Esophagus squamous epithelium (tissue), 5 donors: ENCODE measurements around the gene SYNPO2. TPM values are rescaled to one million over a fixed set of nuclear protein-coding genes. Genes with fewer than 3 reads are reported as not detected.
A peak's percentile ranks its signal among the peaks of the same experiment; 100 is the strongest.

ENCODE experiments used
- DNase-seq: peaks from one replicate; lab custom pipeline; 2025; lab: John Stamatoyannopoulos, UW
- H3K27ac ChIP-seq, 4 donors: fragments of 200-600 bp; sonication (generic); one replicate each; pipeline ENCODE4 v1.5.1; 2016 to 2019; ENCODE audit warnings: mild to moderate bottlenecking in 1 of 4
- H3K27me3 ChIP-seq, 4 donors: fragments of 200-600 bp; sonication (generic); 1 replicate in 3 of 4; 2 replicates in 1 of 4; pipeline versions ENCODE4 v1.5.1 to v1.6.0; 2017 to 2021; ENCODE audit warnings: antibody characterized with exemption in 1 of 4
- H3K36me3 ChIP-seq, 3 donors: fragments of 200-600 bp; sonication (generic); one replicate each; pipeline ENCODE4 v1.5.1; 2016 to 2019
- H3K4me1 ChIP-seq, 3 donors: fragments of 200-600 bp; sonication (generic); one replicate each; pipeline ENCODE4 v1.5.1; 2017 to 2019
- H3K4me3 ChIP-seq, 4 donors: fragments of 200-600 bp; sonication (generic); 1 replicate in 3 of 4; 2 replicates in 1 of 4; pipeline ENCODE4 v1.5.1; 2016 to 2019; ENCODE audit warnings: mild to moderate bottlenecking in 2 of 4, moderate library complexity in 1 of 4
- H3K9me3 ChIP-seq, 3 donors: fragments of 200-600 bp; sonication (generic); one replicate each; pipeline ENCODE4 v1.5.1; 2016 to 2019
- CTCF ChIP-seq, 6 experiments: fragments of 450-650 bp in 4 of 6; fragments of 200-600 bp in 2 of 6; sonication (generic) in 2 of 6; IDR thresholded peaks; one replicate each; pipeline ENCODE4 v1.5.1; 2016 to 2019; ENCODE audit warnings: antibody characterized with exemption in 6 of 6, mild to moderate bottlenecking in 4 of 6, moderate library complexity in 4 of 6
- POLR2A ChIP-seq, 4 donors: fragments of 450-650 bp; IDR thresholded peaks; one replicate each; pipeline ENCODE4 v1.6.1; 2017; ENCODE audit warnings: antibody characterized with exemption in 4 of 4, mild to moderate bottlenecking in 4 of 4, moderate library complexity in 3 of 4
- WGBS, 2 donors: methylation state at CpG; one replicate each; pipeline ENCODE4 v1.1.5; 2018; 5-methylcytosine and 5-hydroxymethylcytosine counted together
- intact Hi-C: fragments of 100-400 bp; cut with DNase I; formaldehyde crosslinking; loops from one replicate; pipeline ENCODE4 v1.15.0; 2022
- total RNA-seq, 4 donors: library from RNA; depleted of rRNA; stranded (reverse); fragments of >200 nt; gene quantifications; one replicate each; pipeline ENCODE4 v1.1.0, GENCODE V29; 2016
- donor health status: DM: yes; HTN: yes; CAD: no.

The SYNPO2 gene
- total RNA-seq, 4 donors from 2014 or later, result 19.0 to 418 (median 84.2) TPM

- peaks cover 0 to 17% (median 0%) of the 10 kb centered on the region in 3 donors for H3K4me1 ChIP-seq
- no peaks in the 10 kb centered on the region for H3K9me3 ChIP-seq
- H3K4me3 ChIP-seq, result peak overlapping the region; percentile 28 to 66 (median 44)
- 25 to 26% methylated on average over 8 of the region's 8 CpGs for WGBS, 2 donors
- no peaks in the 10 kb centered on the region for H3K27me3 ChIP-seq
- TF ChIP-seq CTCF (IDR thresholded peaks at IDR 0.05) (no peak), POLR2A (IDR thresholded peaks at IDR 0.05) (no peak)
- intact Hi-C loops, result no loop called here
- no peaks in the 10 kb centered on the region for H3K36me3 ChIP-seq
- no peak for DNase-seq
- H3K27ac ChIP-seq, result peak overlapping the region; percentile 16 to 48 (median 26)
Measured at GRCh38 chr4:118850488-118851173, 38.0 kb upstream of the SYNPO2 start.

GRCh38 chr4:118857760-118858159, 30.9 kb upstream of the SYNPO2 start:
- TF ChIP-seq POLR2A (IDR thresholded peaks at IDR 0.05) (no peak), CTCF (IDR thresholded peaks at IDR 0.05) (no peak)
- intact Hi-C loops, result no loop called here
- Histone ChIP-seq H3K27ac (no peak overlapping the region), H3K9me3 (no peaks in the 10 kb centered on the region), H3K4me3 (no peak overlapping the region), H3K36me3 (no peaks in the 10 kb centered on the region), H3K4me1 (no peaks in the 10 kb centered on the region), H3K27me3 (no peaks in the 10 kb centered on the region)
- 76 to 80% methylated on average over 2 of the region's 2 CpGs for WGBS, 2 donors
- no peak for DNase-seq

- no peaks in the 10 kb centered on the region for H3K4me1 ChIP-seq
- TF ChIP-seq POLR2A (IDR thresholded peaks at IDR 0.05), result no peak
- TF ChIP-seq CTCF (IDR thresholded peaks at IDR 0.05), result no peak
- H3K27ac ChIP-seq, result no peak overlapping the region
- intact Hi-C loops, result no loop called here
- no peaks in the 10 kb centered on the region for H3K36me3 ChIP-seq
- DNase-seq, result no peak
- no peak overlapping the region for H3K4me3 ChIP-seq
- H3K9me3 ChIP-seq, result no peaks in the 10 kb centered on the region
- 88 to 90% methylated on average over 2 of the region's 2 CpGs for WGBS, 2 donors
- H3K27me3 ChIP-seq, result no peaks in the 10 kb centered on the region
Measured at GRCh38 chr4:118858779-118859178, 29.9 kb upstream of the SYNPO2 start.

GRCh38 chr4:118865091-118865708, 23.5 kb upstream of the SYNPO2 start:
- no peaks in the 10 kb centered on the region for H3K36me3 ChIP-seq
- H3K4me3 ChIP-seq, result no peak overlapping the region
- intact Hi-C loops, result no loop called here
- TF ChIP-seq CTCF (IDR thresholded peaks at IDR 0.05) (peak; percentile 24 to 67 (median 48)), POLR2A (IDR thresholded peaks at IDR 0.05) (no peak)
- no peak overlapping the region for H3K27ac ChIP-seq
- no peaks in the 10 kb centered on the region for H3K9me3 ChIP-seq
- peaks cover 0 to 6% (median 0%) of the 10 kb centered on the region in 3 donors for H3K4me1 ChIP-seq
- H3K27me3 ChIP-seq, result no peaks in the 10 kb centered on the region
- DNase-seq, result no peak
- WGBS, 2 donors, result 7 to 9% methylated on average over 5 of the region's 5 CpGs

GRCh38 chr4:118866442-118866841, 22.2 kb upstream of the SYNPO2 start:
- TF ChIP-seq POLR2A (IDR thresholded peaks at IDR 0.05), result no peak
- no peak for TF ChIP-seq CTCF (IDR thresholded peaks at IDR 0.05)
- Histone ChIP-seq H3K4me1 (peaks cover 0 to 11% (median 0%) of the 10 kb centered on the region in 3 donors), H3K4me3 (no peak overlapping the region), H3K36me3 (no peaks in the 10 kb centered on the region), H3K27me3 (no peaks in the 10 kb centered on the region), H3K9me3 (no peaks in the 10 kb centered on the region), H3K27ac (no peak overlapping the region)
- intact Hi-C loops, result no loop called here
- WGBS, 2 donors, result 79 to 100% methylated on average over 1 of the region's 1 CpG
- DNase-seq, result no peak
